ENCODE results near the gene GBX2.

GBX2 gene

GRCh38 chr2:236177967-236178889 is 10.0 kb upstream of the GBX2 start:
- Histone ChIP-seq H3K4me1 (ENCODE audit: control extremely low read depth in 1 of 4, control insufficient read depth in 4 of 4, insufficient read depth in 4 of 4, low read length in 3 of 4) (peaks cover 0 to 11% (median 5%) of the 10 kb centered on the region in 4 experiments), H3K4me3 (ENCODE audit: control insufficient read depth in 1 of 7, extremely low read depth in 1 of 7, insufficient read depth in 4 of 7, low read depth in 2 of 7, low read length in 6 of 7) (peak overlapping the region in 4 of 7 experiments; percentile 5 to 59 (median 22)), H3K36me3 (ENCODE audit: control insufficient read depth in 4 of 4, insufficient read depth in 4 of 4, low read length in 3 of 4) (no peaks in the 10 kb centered on the region), H3K9me3 (ENCODE audit: control extremely low read depth in 1 of 5, control insufficient read depth in 4 of 5, insufficient read depth in 2 of 5, low read depth in 1 of 5, low read length in 4 of 5) (no peaks in the 10 kb centered on the region), H3K27ac (ENCODE audit: insufficient read depth in 1 of 2, low read depth in 1 of 2, low read length in 2 of 2, poor library complexity in 1 of 2, severe bottlenecking in 2 of 2) (no peak overlapping the region), H3K27me3 (replicated peaks in 2 of 5; ENCODE audit: control insufficient read depth in 4 of 5, insufficient read depth in 5 of 5, low read length in 4 of 5) (peaks cover 21 to 98% (median 40%) of the 10 kb centered on the region in 5 experiments)
- POLR2A ChIA-PET = interaction anchor here (0.6 kb wide), 1 partner anchor 1519 kb away, joined by 3 read pairs; no protein-coding TSS in a partner anchor
- DNase-seq = peak in 2 of 3 donors; percentile 55 to 59
- CTCF ChIA-PET = interaction anchor here (0.5 to 2.1 kb wide), 11 partner anchors 9 to 523 kb away, joined by 3 to 7 read pairs (median 4); no protein-coding TSS in a partner anchor
- WGBS (ENCODE audit: insufficient coverage) = 2% methylated on average over 42 of the region's 65 CpGs

GRCh38 chr2:236177604-236177966 is 9.4 kb upstream of the GBX2 start:
- Histone ChIP-seq H3K27me3 (replicated peaks in 2 of 5; ENCODE audit: control insufficient read depth in 4 of 5, insufficient read depth in 5 of 5, low read length in 4 of 5) (peaks cover 21 to 98% (median 44%) of the 10 kb centered on the region in 5 experiments), H3K9me3 (ENCODE audit: control extremely low read depth in 1 of 5, control insufficient read depth in 4 of 5, insufficient read depth in 2 of 5, low read depth in 1 of 5, low read length in 4 of 5) (no peaks in the 10 kb centered on the region), H3K27ac (ENCODE audit: insufficient read depth in 1 of 2, low read depth in 1 of 2, low read length in 2 of 2, poor library complexity in 1 of 2, severe bottlenecking in 2 of 2) (no peak overlapping the region), H3K4me3 (ENCODE audit: control insufficient read depth in 1 of 7, extremely low read depth in 1 of 7, insufficient read depth in 4 of 7, low read depth in 2 of 7, low read length in 6 of 7) (peak overlapping the region in 1 of 7 experiments; percentile 9), H3K36me3 (ENCODE audit: control insufficient read depth in 4 of 4, insufficient read depth in 4 of 4, low read length in 3 of 4) (no peaks in the 10 kb centered on the region), H3K4me1 (ENCODE audit: control extremely low read depth in 1 of 4, control insufficient read depth in 4 of 4, insufficient read depth in 4 of 4, low read length in 3 of 4) (peaks cover 0 to 11% (median 5%) of the 10 kb centered on the region in 4 experiments)
- peak; percentile 60 to 66 (median 64) for DNase-seq
- CTCF ChIA-PET = interaction anchor here (0.6 to 2.1 kb wide), 6 partner anchors 8 to 395 kb away, joined by 3 to 7 read pairs (median 4); no protein-coding TSS in a partner anchor
- 6% methylated on average over 18 of the region's 20 CpGs for WGBS (ENCODE audit: insufficient coverage)
- POLR2A ChIA-PET = no interaction called here

GRCh38 chr2:236176951-236177350 is 8.8 kb upstream of the GBX2 start:
- H3K9me3 ChIP-seq (ENCODE audit: control extremely low read depth in 1 of 5, control insufficient read depth in 4 of 5, insufficient read depth in 2 of 5, low read depth in 1 of 5, low read length in 4 of 5) = no peaks in the 10 kb centered on the region
- WGBS (ENCODE audit: insufficient coverage) = 42% methylated on average over 14 of the region's 21 CpGs
- no peaks in the 10 kb centered on the region for H3K36me3 ChIP-seq (ENCODE audit: control insufficient read depth in 4 of 4, insufficient read depth in 4 of 4, low read length in 3 of 4)
- H3K27me3 ChIP-seq (replicated peaks in 2 of 5; ENCODE audit: control insufficient read depth in 4 of 5, insufficient read depth in 5 of 5, low read length in 4 of 5) = peaks cover 23 to 99% (median 44%) of the 10 kb centered on the region in 5 experiments
- no peak overlapping the region for H3K27ac ChIP-seq (ENCODE audit: insufficient read depth in 1 of 2, low read depth in 1 of 2, low read length in 2 of 2, poor library complexity in 1 of 2, severe bottlenecking in 2 of 2)
- no peak overlapping the region for H3K4me3 ChIP-seq (ENCODE audit: control insufficient read depth in 1 of 7, extremely low read depth in 1 of 7, insufficient read depth in 4 of 7, low read depth in 2 of 7, low read length in 6 of 7)
- peaks cover 0 to 13% (median 5%) of the 10 kb centered on the region in 4 experiments for H3K4me1 ChIP-seq (ENCODE audit: control extremely low read depth in 1 of 4, control insufficient read depth in 4 of 4, insufficient read depth in 4 of 4, low read length in 3 of 4)
- CTCF ChIA-PET = interaction anchor here (0.6 to 2.1 kb wide), 5 partner anchors 8 to 397 kb away, joined by 3 to 7 read pairs (median 4); no protein-coding TSS in a partner anchor
- no peak for DNase-seq
- POLR2A ChIA-PET = no interaction called here

GRCh38 chr2:236176417-236176816 is 8.2 kb upstream of the GBX2 start:
- 2% methylated on average over 7 of the region's 7 CpGs for WGBS (ENCODE audit: insufficient coverage)
- H3K27ac ChIP-seq (ENCODE audit: insufficient read depth in 1 of 2, low read depth in 1 of 2, low read length in 2 of 2, poor library complexity in 1 of 2, severe bottlenecking in 2 of 2) = no peak overlapping the region
- peak in 2 of 3 donors; percentile 61 to 67 for DNase-seq
- peaks cover 0 to 13% (median 5%) of the 10 kb centered on the region in 4 experiments for H3K4me1 ChIP-seq (ENCODE audit: control extremely low read depth in 1 of 4, control insufficient read depth in 4 of 4, insufficient read depth in 4 of 4, low read length in 3 of 4)
- peaks cover 23 to 100% (median 42%) of the 10 kb centered on the region in 5 experiments for H3K27me3 ChIP-seq (replicated peaks in 2 of 5; ENCODE audit: control insufficient read depth in 4 of 5, insufficient read depth in 5 of 5, low read length in 4 of 5)
- no peaks in the 10 kb centered on the region for H3K36me3 ChIP-seq (ENCODE audit: control insufficient read depth in 4 of 4, insufficient read depth in 4 of 4, low read length in 3 of 4)
- no peaks in the 10 kb centered on the region for H3K9me3 ChIP-seq (ENCODE audit: control extremely low read depth in 1 of 5, control insufficient read depth in 4 of 5, insufficient read depth in 2 of 5, low read depth in 1 of 5, low read length in 4 of 5)
- no peak overlapping the region for H3K4me3 ChIP-seq (ENCODE audit: control insufficient read depth in 1 of 7, extremely low read depth in 1 of 7, insufficient read depth in 4 of 7, low read depth in 2 of 7, low read length in 6 of 7)
- ChIA-PET CTCF (interaction anchor here (0.6 to 0.9 kb wide), 3 partner anchors 396 to 402 kb away, joined by 3 to 5 read pairs (median 3); no protein-coding TSS in a partner anchor), POLR2A (interaction anchor here (0.7 kb wide), 1 partner anchor 11 kb away, joined by 3 read pairs; no protein-coding TSS in a partner anchor)

GRCh38 chr2:236175548-236176150 is 7.5 kb upstream of the GBX2 start:
- DNase-seq = peak in 2 of 3 donors; percentile 72 to 83
- 4% methylated on average over 4 of the region's 6 CpGs for WGBS (ENCODE audit: insufficient coverage)
- peaks cover 0 to 2% (median 0%) of the 10 kb centered on the region in 5 experiments for H3K9me3 ChIP-seq (ENCODE audit: control extremely low read depth in 1 of 5, control insufficient read depth in 4 of 5, insufficient read depth in 2 of 5, low read depth in 1 of 5, low read length in 4 of 5)
- no peaks in the 10 kb centered on the region for H3K36me3 ChIP-seq (ENCODE audit: control insufficient read depth in 4 of 4, insufficient read depth in 4 of 4, low read length in 3 of 4)
- H3K27me3 ChIP-seq (replicated peaks in 2 of 5; ENCODE audit: control insufficient read depth in 4 of 5, insufficient read depth in 5 of 5, low read length in 4 of 5) = peaks cover 29 to 100% (median 49%) of the 10 kb centered on the region in 5 experiments
- no peak overlapping the region for H3K4me3 ChIP-seq (ENCODE audit: control insufficient read depth in 1 of 7, extremely low read depth in 1 of 7, insufficient read depth in 4 of 7, low read depth in 2 of 7, low read length in 6 of 7)
- peaks cover 0 to 13% (median 5%) of the 10 kb centered on the region in 4 experiments for H3K4me1 ChIP-seq (ENCODE audit: control extremely low read depth in 1 of 4, control insufficient read depth in 4 of 4, insufficient read depth in 4 of 4, low read length in 3 of 4)
- no peak overlapping the region for H3K27ac ChIP-seq (ENCODE audit: insufficient read depth in 1 of 2, low read depth in 1 of 2, low read length in 2 of 2, poor library complexity in 1 of 2, severe bottlenecking in 2 of 2)
- ChIA-PET CTCF (interaction anchor here (0.8 to 0.9 kb wide), 2 partner anchors 395 to 401 kb away, joined by 3 to 5 read pairs; no protein-coding TSS in a partner anchor), POLR2A (interaction anchor here (0.7 kb wide), 1 partner anchor 10 kb away, joined by 3 read pairs; no protein-coding TSS in a partner anchor)

GRCh38 chr2:236173729-236174607 is 5.8 kb upstream of the GBX2 start:
- CTCF ChIA-PET = interaction anchor here (1.4 kb wide), 1 partner anchor 9 kb away, joined by 6 read pairs; no protein-coding TSS in a partner anchor
- WGBS (ENCODE audit: insufficient coverage) = 3% methylated on average over 17 of the region's 23 CpGs
- peaks cover 0 to 2% (median 0%) of the 10 kb centered on the region in 5 experiments for H3K9me3 ChIP-seq (ENCODE audit: control extremely low read depth in 1 of 5, control insufficient read depth in 4 of 5, insufficient read depth in 2 of 5, low read depth in 1 of 5, low read length in 4 of 5)
- H3K27ac ChIP-seq (ENCODE audit: insufficient read depth in 1 of 2, low read depth in 1 of 2, low read length in 2 of 2, poor library complexity in 1 of 2, severe bottlenecking in 2 of 2) = no peak overlapping the region
- POLR2A ChIA-PET = no interaction called here
- no peak for DNase-seq
- peaks cover 24 to 100% (median 56%) of the 10 kb centered on the region in 5 experiments for H3K27me3 ChIP-seq (replicated peaks in 2 of 5; ENCODE audit: control insufficient read depth in 4 of 5, insufficient read depth in 5 of 5, low read length in 4 of 5)
- H3K4me1 ChIP-seq (ENCODE audit: control extremely low read depth in 1 of 4, control insufficient read depth in 4 of 4, insufficient read depth in 4 of 4, low read length in 3 of 4) = peaks cover 0 to 11% (median 5%) of the 10 kb centered on the region in 4 experiments
- H3K36me3 ChIP-seq (ENCODE audit: control insufficient read depth in 4 of 4, insufficient read depth in 4 of 4, low read length in 3 of 4) = no peaks in the 10 kb centered on the region
- no peak overlapping the region for H3K4me3 ChIP-seq (ENCODE audit: control insufficient read depth in 1 of 7, extremely low read depth in 1 of 7, insufficient read depth in 4 of 7, low read depth in 2 of 7, low read length in 6 of 7)
